GM21786 (cell line): ENCODE results near the gene HNRNPH2.

Source experiments
- ATAC-seq: cut with Tn5 transposase; IDR thresholded peaks from one replicate; pipeline ENCODE4 v1.9.1; 2021; ENCODE audit not compliant: unreplicated experiment

The HNRNPH2 gene

GRCh38 chrX:101407748-101408531 is at the start of gene HNRNPH2, which contains the start of gene GLA:
HNRNPH2 (plus strand) TSS chrX:101408222; CDS start chrX:101411989, 3,767 bp downstream.
GLA (minus strand) TSS chrX:101407925; CDS start chrX:101407903, 22 bp downstream.
- ATAC-seq: peak; percentile 94

GRCh38 chrX:101359966-101360365 is 48.1 kb upstream of the HNRNPH2 start:
- ATAC-seq: no peak

- no peak for ATAC-seq
These were observed 47.6 kb upstream of the HNRNPH2 start for GRCh38 chrX:101360390-101360789.

- ATAC-seq: no peak
These were observed 45.9 kb upstream of the HNRNPH2 start for GRCh38 chrX:101362116-101362515.

- ATAC-seq: no peak
These were observed 45.3 kb upstream of the HNRNPH2 start for GRCh38 chrX:101362757-101363156.

GRCh38 chrX:101365301-101365795 is 42.7 kb upstream of the HNRNPH2 start:
- no peak for ATAC-seq

- no peak for ATAC-seq
These were observed 39.2 kb upstream of the HNRNPH2 start for GRCh38 chrX:101368800-101369199.

GRCh38 chrX:101369687-101370086 is 38.3 kb upstream of the HNRNPH2 start:
- no peak for ATAC-seq

GRCh38 chrX:101370888-101371504 is 37.0 kb upstream of the HNRNPH2 start:
- peak; percentile 80 for ATAC-seq

GRCh38 chrX:101377547-101377946 is 30.5 kb upstream of the HNRNPH2 start:
- ATAC-seq: no peak

GRCh38 chrX:101383679-101384205 is 24.3 kb upstream of the HNRNPH2 start:
- ATAC-seq: peak; percentile 74

- ATAC-seq: no peak
These were observed 22.9 kb upstream of the HNRNPH2 start for GRCh38 chrX:101385026-101385684.

GRCh38 chrX:101385795-101386541 is 22.1 kb upstream of the HNRNPH2 start, which contains the start of gene BTK:
BTK (minus strand) TSS chrX:101386191; CDS start chrX:101375284, 10,907 bp downstream.
- peak; percentile 61 for ATAC-seq

- ATAC-seq: peak; percentile 0
These were observed 21.5 kb upstream of the HNRNPH2 start for GRCh38 chrX:101386542-101386885.

GRCh38 chrX:101388604-101389003 is 19.4 kb upstream of the HNRNPH2 start:
- no peak for ATAC-seq

- peak; percentile 75 for ATAC-seq
These were observed 17.1 kb upstream of the HNRNPH2 start, which contains the start of gene RPL36A for GRCh38 chrX:101390664-101391525. RPL36A (plus strand) TSS chrX:101391011; CDS start chrX:101391044, 33 bp downstream.

- ATAC-seq: no peak
These were observed 16.2 kb upstream of the HNRNPH2 start for GRCh38 chrX:101391831-101392230.

GRCh38 chrX:101393530-101394305 is 14.3 kb upstream of the HNRNPH2 start:
- no peak for ATAC-seq

GRCh38 chrX:101394372-101394771 is 13.7 kb upstream of the HNRNPH2 start:
- ATAC-seq: no peak
